ENCODE results near the gene ZBTB5. TPM values are rescaled to one million over a fixed set of nuclear protein-coding genes. Genes with fewer than 3 reads are reported as not detected.
A peak's percentile ranks its signal among the peaks of the same experiment; 100 is the strongest.
"Not testable (repeated sequence)": the region's sequence is repeated elsewhere in the genome, so short reads cannot be mapped to it uniquely, and the experiment has no call there.

Gene ZBTB5, protein sequence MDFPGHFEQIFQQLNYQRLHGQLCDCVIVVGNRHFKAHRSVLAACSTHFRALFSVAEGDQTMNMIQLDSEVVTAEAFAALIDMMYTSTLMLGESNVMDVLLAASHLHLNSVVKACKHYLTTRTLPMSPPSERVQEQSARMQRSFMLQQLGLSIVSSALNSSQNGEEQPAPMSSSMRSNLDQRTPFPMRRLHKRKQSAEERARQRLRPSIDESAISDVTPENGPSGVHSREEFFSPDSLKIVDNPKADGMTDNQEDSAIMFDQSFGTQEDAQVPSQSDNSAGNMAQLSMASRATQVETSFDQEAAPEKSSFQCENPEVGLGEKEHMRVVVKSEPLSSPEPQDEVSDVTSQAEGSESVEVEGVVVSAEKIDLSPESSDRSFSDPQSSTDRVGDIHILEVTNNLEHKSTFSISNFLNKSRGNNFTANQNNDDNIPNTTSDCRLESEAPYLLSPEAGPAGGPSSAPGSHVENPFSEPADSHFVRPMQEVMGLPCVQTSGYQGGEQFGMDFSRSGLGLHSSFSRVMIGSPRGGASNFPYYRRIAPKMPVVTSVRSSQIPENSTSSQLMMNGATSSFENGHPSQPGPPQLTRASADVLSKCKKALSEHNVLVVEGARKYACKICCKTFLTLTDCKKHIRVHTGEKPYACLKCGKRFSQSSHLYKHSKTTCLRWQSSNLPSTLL
- total RNA-seq (10 to 100 TPM; 13.9 to 16.5 TPM), total RNA-seq (16.2 to 18.3 reads per million in 2 donors)

DNA sequence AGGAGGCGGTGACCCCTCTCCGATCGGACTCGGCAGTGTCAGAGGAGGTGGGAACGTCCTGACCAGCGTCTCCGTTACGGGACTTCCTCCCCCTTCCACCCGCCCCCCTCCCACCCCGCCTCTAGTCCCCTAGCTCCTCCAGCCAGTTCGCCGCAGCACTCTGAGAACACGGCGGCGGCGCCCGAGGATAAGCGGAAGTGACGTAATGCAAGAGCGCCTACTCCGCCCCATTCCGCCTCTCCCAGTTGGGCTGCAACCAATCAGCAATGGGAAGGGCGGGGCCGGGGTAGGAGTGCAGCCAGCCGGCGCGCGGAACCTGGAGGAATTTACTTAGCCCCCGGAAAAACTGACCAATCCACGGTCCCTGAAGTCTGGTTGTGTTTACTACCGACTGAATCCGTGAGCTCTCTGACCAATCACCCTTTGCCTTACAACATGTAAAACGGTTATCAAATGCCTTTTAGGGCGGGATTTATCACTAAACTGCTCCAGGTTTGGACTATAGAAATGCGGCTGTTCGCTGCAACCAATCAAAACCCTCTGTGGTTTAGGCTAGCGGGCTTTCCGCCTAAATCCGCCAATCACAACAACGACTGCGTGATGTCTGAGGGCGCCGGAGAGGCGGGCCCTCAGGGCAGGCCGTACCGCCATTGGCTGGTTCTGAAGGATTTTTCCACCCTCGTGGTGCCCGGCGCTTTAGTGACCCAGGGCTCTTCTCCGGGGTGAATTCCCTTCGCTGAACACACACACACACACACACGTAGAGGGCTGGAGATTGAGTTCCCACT is at the start of gene ZBTB5:
Gene ZBTB5 (minus strand): TSS at position 202 of the 788 bp plus-strand sequence. CDS start 22,899 bp downstream, outside the sequence.
- peak within 1 kb of the TSS; percentile 95 for H3K4me3 Mint-ChIP-seq
- H3K27me3 Mint-ChIP-seq = no peaks in the 10 kb centered on the region
- DNase-seq = peak; percentile 96 to 98 (median 97)
- H3K4me1 Mint-ChIP-seq = peaks cover 19% of the 10 kb centered on the region
- no peaks in the 10 kb centered on the region for H3K9me3 ChIP-seq (ENCODE audit: control insufficient read depth, low read length, poor library complexity, severe bottlenecking)
- peak; percentile 83 for ATAC-seq
- H3K36me3 Mint-ChIP-seq (ENCODE audit: low read depth) = no peaks in the 10 kb centered on the region
- peak within 1 kb of the TSS; percentile 97 for H3K27ac Mint-ChIP-seq

- no peaks in the 10 kb centered on the region for H3K9me3 ChIP-seq (ENCODE audit: control insufficient read depth, low read length, poor library complexity, severe bottlenecking)
Measured at GRCh38 chr9:37514999-37515398, 49.7 kb upstream of the ZBTB5 start.

GRCh38 chr9:37514415-37514814 is 49.2 kb upstream of the ZBTB5 start:
- not testable (repeated sequence) for H3K36me3 Mint-ChIP-seq (ENCODE audit: low read depth); H3K27me3 Mint-ChIP-seq; H3K4me3 Mint-ChIP-seq; H3K9me3 ChIP-seq (ENCODE audit: control insufficient read depth, low read length, poor library complexity, severe bottlenecking); ATAC-seq; H3K4me1 Mint-ChIP-seq; DNase-seq
- H3K27ac Mint-ChIP-seq = peak overlapping the region; percentile 88

More at GRCh38 chr9:37514999-37515398, 49.7 kb upstream of the ZBTB5 start:
- Mint-ChIP-seq H3K36me3 (ENCODE audit: low read depth) (peaks cover 5% of the 10 kb centered on the region), H3K27ac (peak overlapping the region; percentile 88), H3K4me3 (peak overlapping the region; percentile 73), H3K27me3 (no peaks in the 10 kb centered on the region), H3K4me1 (peaks cover 6% of the 10 kb centered on the region)
- DNase-seq = no peak
- no peak for ATAC-seq

- Mint-ChIP-seq H3K36me3 (ENCODE audit: low read depth) (peaks cover 4% of the 10 kb centered on the region), H3K4me1 (peaks cover 15% of the 10 kb centered on the region), H3K27me3 (no peaks in the 10 kb centered on the region), H3K27ac (no peak overlapping the region), H3K4me3 (no peak overlapping the region)
- no peaks in the 10 kb centered on the region for H3K9me3 ChIP-seq (ENCODE audit: control insufficient read depth, low read length, poor library complexity, severe bottlenecking)
- ATAC-seq = peak; percentile 24
- no peak for DNase-seq
Measured at GRCh38 chr9:37512437-37512836, 47.2 kb upstream of the ZBTB5 start.

DNA sequence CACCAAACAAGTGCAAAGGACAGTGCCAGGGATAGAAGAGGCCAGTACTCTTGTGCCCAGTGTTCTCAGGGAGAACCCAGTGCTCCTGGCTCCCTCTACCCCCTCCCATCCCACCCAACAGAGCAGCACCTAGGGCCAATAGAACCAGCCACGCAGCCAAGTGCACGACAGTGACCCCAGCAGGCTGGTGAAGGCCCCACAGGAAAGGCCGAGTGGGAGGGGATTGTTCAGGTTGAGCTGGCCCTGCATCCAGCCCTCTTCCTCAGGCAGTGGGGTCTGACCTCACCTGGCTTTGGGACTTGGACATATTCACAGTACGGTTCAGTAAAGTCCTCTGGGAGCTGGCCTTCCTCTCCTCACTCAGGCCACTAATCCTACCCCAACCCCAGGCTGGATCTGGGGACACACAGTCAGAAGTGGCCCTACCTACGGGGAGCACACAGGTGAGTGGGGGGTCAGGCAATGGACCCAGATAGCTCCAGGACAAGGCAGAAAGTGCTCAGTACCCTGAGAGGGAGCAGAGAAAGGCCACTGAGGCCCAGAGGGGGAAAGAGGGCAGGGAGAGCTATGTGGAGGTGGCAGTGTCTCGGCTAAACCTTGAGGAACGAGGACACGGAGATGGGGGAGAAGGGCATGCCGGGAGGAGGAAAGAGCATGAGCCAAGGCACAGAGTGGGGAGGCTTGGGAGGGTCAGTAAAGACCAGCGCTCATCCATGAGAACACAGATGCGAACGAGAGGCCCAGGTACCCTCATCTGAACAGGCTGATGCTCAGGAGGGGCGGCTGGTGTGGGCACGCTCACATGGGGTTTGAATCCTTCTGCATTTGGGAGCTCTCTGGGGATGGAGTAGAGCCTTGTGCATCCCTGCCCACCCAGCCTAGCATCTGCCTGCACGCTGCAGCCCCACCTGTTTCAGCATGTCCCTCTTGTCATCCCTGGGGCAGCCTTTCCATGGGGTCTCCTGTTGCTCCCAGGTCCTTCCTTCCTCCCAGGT is 46.1 kb upstream of the ZBTB5 start:
- ATAC-seq = peak; percentile 32
- no peaks in the 10 kb centered on the region for H3K9me3 ChIP-seq (ENCODE audit: control insufficient read depth, low read length, poor library complexity, severe bottlenecking)
- Mint-ChIP-seq H3K4me3 (no peak overlapping the region), H3K36me3 (ENCODE audit: low read depth) (peaks cover 4% of the 10 kb centered on the region), H3K4me1 (peaks cover 24% of the 10 kb centered on the region), H3K27ac (peak overlapping the region; percentile 88), H3K27me3 (no peaks in the 10 kb centered on the region)
- DNase-seq = no peak

DNA sequence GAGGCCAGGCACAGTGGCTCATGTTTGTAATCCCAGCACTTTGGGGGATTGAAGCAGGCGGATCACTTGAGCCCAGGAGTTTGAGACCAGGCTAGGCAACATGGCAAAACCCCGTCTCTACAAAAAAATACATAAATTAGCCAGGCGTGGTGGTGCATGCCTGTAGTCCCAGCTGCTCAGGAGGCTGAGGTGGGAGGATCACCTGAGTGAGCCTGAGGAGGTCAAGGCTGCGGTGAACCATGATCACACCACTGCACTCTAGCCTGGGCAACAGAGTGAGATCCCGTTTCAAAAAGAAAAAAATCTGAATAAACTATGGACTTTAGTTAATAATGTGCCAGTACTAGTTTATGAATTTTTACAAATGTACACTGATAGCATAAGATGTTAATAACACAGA is 44.8 kb upstream of the ZBTB5 start:
- not testable (repeated sequence) for H3K9me3 ChIP-seq (ENCODE audit: control insufficient read depth, low read length, poor library complexity, severe bottlenecking); H3K36me3 Mint-ChIP-seq (ENCODE audit: low read depth); DNase-seq; H3K4me3 Mint-ChIP-seq; H3K27me3 Mint-ChIP-seq; ATAC-seq
- Mint-ChIP-seq H3K27ac (peak overlapping the region; percentile 82), H3K4me1 (peaks cover 26% of the 10 kb centered on the region)

DNA sequence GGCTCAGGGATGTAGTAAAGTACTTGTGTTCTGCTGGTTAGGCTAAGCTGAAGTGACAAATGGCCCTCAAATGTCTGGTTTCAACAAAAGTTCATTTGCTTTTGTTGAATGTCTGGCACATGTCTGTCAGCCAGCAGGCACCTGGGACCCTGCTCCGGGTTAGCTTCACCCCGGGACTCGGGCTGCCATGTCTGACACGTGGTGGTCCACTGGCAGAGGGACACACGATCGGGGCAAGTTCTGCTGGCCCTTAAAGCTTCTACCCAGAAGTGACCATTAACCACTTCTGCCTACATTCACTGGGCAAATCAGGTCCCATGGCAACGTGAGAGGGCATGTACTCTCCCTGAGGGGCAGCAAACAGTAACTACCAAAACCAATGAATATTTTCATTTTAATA is 44.3 kb upstream of the ZBTB5 start:
- Mint-ChIP-seq H3K4me3 (no peak overlapping the region), H3K4me1 (peaks cover 23% of the 10 kb centered on the region), H3K27me3 (no peaks in the 10 kb centered on the region), H3K36me3 (ENCODE audit: low read depth) (peaks cover 4% of the 10 kb centered on the region), H3K27ac (peak overlapping the region; percentile 82)
- H3K9me3 ChIP-seq (ENCODE audit: control insufficient read depth, low read length, poor library complexity, severe bottlenecking) = no peaks in the 10 kb centered on the region
- DNase-seq = no peak
- no peak for ATAC-seq

DNA sequence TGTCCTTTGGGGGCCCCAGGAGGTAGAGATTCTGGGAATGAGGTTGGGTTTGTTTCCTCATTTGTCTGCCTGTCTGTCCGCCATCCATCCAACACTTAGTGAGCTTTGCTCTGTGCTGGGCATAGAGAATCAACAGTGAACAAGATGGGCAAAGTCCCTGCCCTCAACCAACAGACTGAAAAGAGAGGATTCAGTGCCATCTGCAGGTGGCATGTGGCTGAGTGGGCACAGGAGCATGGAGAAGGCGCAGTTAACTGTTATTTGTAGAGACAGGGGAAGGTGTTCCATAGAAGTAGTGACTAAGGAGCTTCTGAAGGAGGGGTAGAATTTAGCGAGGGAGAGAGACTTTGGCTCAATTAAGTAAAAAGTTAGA is 43.6 kb upstream of the ZBTB5 start:
- no peaks in the 10 kb centered on the region for H3K9me3 ChIP-seq (ENCODE audit: control insufficient read depth, low read length, poor library complexity, severe bottlenecking)
- Mint-ChIP-seq H3K4me3 (no peak overlapping the region), H3K36me3 (ENCODE audit: low read depth) (peaks cover 4% of the 10 kb centered on the region), H3K27me3 (no peaks in the 10 kb centered on the region), H3K27ac (peak overlapping the region; percentile 82), H3K4me1 (peaks cover 26% of the 10 kb centered on the region)
- no peak for DNase-seq
- ATAC-seq = no peak

- H3K4me3 Mint-ChIP-seq = no peak overlapping the region
- ATAC-seq (no peak), DNase-seq (no peak)
- no peaks in the 10 kb centered on the region for H3K9me3 ChIP-seq (ENCODE audit: control insufficient read depth, low read length, poor library complexity, severe bottlenecking)
- peaks cover 4% of the 10 kb centered on the region for H3K36me3 Mint-ChIP-seq (ENCODE audit: low read depth)
- peak overlapping the region; percentile 82 for H3K27ac Mint-ChIP-seq
- H3K27me3 Mint-ChIP-seq = no peaks in the 10 kb centered on the region
- peaks cover 31% of the 10 kb centered on the region for H3K4me1 Mint-ChIP-seq
Measured at GRCh38 chr9:37508135-37508833, 43.0 kb upstream of the ZBTB5 start.

DNA sequence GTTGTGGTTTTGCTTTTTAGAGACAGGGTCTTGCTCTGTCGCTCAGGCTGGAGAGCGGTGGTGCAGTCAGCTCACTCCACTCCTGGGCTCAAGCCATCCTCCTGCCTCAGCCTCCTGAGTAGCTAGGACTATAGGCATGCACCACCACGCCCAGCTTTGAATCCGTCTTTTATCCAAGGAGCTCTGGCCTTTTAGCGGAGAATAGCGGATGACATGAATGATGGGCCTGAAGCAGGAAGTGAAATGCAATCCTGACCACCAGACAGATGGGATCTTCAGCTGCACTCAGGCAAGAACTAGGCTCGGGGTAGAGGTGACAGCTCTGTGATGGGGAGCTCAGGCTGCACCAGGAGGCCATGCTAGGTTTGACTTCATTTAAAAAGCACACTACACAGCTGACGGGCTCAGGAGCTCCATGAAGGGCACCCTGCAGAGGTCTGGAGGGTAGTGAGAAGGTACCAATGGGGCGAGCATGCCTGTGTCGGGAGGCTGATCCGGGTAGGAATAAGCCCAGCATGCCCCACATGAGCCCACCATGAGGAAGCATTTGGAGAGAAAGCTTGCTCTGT is 42.4 kb upstream of the ZBTB5 start:
- H3K4me3 Mint-ChIP-seq = peak overlapping the region; percentile 39
- DNase-seq (no peak), ATAC-seq (no peak)
- no peaks in the 10 kb centered on the region for H3K9me3 ChIP-seq (ENCODE audit: control insufficient read depth, low read length, poor library complexity, severe bottlenecking)
- peaks cover 4% of the 10 kb centered on the region for H3K36me3 Mint-ChIP-seq (ENCODE audit: low read depth)
- peak overlapping the region; percentile 82 for H3K27ac Mint-ChIP-seq
- H3K27me3 Mint-ChIP-seq = no peaks in the 10 kb centered on the region
- peaks cover 36% of the 10 kb centered on the region for H3K4me1 Mint-ChIP-seq

DNA sequence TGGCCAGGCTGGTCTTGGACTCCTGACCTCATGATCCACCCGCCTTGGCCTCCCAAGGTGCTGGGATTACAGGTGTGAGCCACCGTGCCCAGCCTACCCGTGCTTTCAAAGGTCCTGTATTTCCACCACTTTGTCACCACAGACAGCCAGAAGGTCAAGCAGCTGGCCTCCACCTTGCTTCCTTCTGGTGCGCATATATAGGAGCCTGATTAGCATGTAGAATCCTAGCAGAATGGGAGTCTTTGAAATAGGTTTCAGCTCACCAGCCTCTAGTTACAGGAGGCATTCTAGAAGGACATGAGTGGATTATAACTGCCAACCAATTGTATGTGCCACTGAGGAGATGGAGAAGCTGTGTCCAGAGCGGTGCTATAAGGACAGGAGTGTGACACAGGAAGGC is 39.4 kb upstream of the ZBTB5 start:
- peak overlapping the region; percentile 97 for H3K27ac Mint-ChIP-seq
- no peaks in the 10 kb centered on the region for H3K27me3 Mint-ChIP-seq
- peaks cover 6% of the 10 kb centered on the region for H3K36me3 Mint-ChIP-seq (ENCODE audit: low read depth)
- no peaks in the 10 kb centered on the region for H3K9me3 ChIP-seq (ENCODE audit: control insufficient read depth, low read length, poor library complexity, severe bottlenecking)
- H3K4me1 Mint-ChIP-seq = peaks cover 47% of the 10 kb centered on the region
- ATAC-seq (no peak), DNase-seq (no peak)
- peak overlapping the region; percentile 78 for H3K4me3 Mint-ChIP-seq
